CD1c-positive myeloid dendritic cell (primary cell): ENCODE data around the gene GLE1.
A peak's percentile ranks its signal among the peaks of the same experiment; 100 is the strongest.
"Not testable (repeated sequence)": the region's sequence is repeated elsewhere in the genome, so short reads cannot be mapped to it uniquely, and the experiment has no call there.

Source experiments
- DNase-seq: peaks from one replicate; pipeline ENCODE4 v3.0.0-alpha.2; 2016; ENCODE audit errors: extremely low spot score

GLE1 gene

GRCh38 chr9:128552153-128552743 lies 47.7 kb downstream of the GLE1 start, which contains the start of gene SPTAN1:
Gene SPTAN1 (plus strand): TSS chr9:128552587. CDS start chr9:128566741, 14,154 bp downstream.
- DNase-seq = peak; percentile 97

GRCh38 chr9:128552744-128553440 lies 48.4 kb downstream of the GLE1 start:
- peak; percentile 73 for DNase-seq

GRCh38 chr9:128553728-128554127 lies 49.2 kb downstream of the GLE1 start:
- no peak for DNase-seq

- peak; percentile 16 for DNase-seq
Observed at GRCh38 chr9:128554155-128554862, 49.8 kb downstream of the GLE1 start.

GRCh38 chr9:128555180-128555721 lies 50.7 kb downstream of the GLE1 start:
- DNase-seq = no peak

GRCh38 chr9:128556276-128556675 lies 51.8 kb downstream of the GLE1 start:
- peak; percentile 18 for DNase-seq

GRCh38 chr9:128556926-128557634 lies 52.6 kb downstream of the GLE1 start:
- no peak for DNase-seq

- DNase-seq = peak; percentile 52
Observed at GRCh38 chr9:128558431-128559310, 54.2 kb downstream of the GLE1 start.

GRCh38 chr9:128565578-128565977 lies 61.1 kb downstream of the GLE1 start:
- DNase-seq = no peak

- DNase-seq = no peak
Observed at GRCh38 chr9:128568470-128569078, 64.1 kb downstream of the GLE1 start.

- no peak for DNase-seq
Observed at GRCh38 chr9:128575469-128575868, 71.0 kb downstream of the GLE1 start.

GRCh38 chr9:128575916-128576315 lies 71.4 kb downstream of the GLE1 start:
- no peak for DNase-seq

- DNase-seq = no peak
Observed at GRCh38 chr9:128577206-128577605, 72.7 kb downstream of the GLE1 start.

- DNase-seq = no peak
Observed at GRCh38 chr9:128579194-128579593, 74.7 kb downstream of the GLE1 start.

- DNase-seq = no peak
Observed at GRCh38 chr9:128580731-128581130, 76.2 kb downstream of the GLE1 start.

GRCh38 chr9:128585155-128585554 lies 80.6 kb downstream of the GLE1 start:
- DNase-seq = not testable (repeated sequence)

GRCh38 chr9:128586934-128587333 lies 82.4 kb downstream of the GLE1 start:
- DNase-seq = not testable (repeated sequence)

- no peak for DNase-seq
Observed at GRCh38 chr9:128587453-128587852, 82.9 kb downstream of the GLE1 start.

- no peak for DNase-seq
Observed at GRCh38 chr9:128588581-128589233, 84.2 kb downstream of the GLE1 start.
